GM18511 (cell line): ENCODE measurements around the gene FILIP1L.

Experiments
- ATAC-seq: cut with Tn5 transposase; IDR thresholded peaks from one replicate; pipeline ENCODE4 v1.9.1; 2021; ENCODE audit warnings: mild to moderate bottlenecking, moderate library complexity; ENCODE audit not compliant: unreplicated experiment

Gene FILIP1L

DNA sequence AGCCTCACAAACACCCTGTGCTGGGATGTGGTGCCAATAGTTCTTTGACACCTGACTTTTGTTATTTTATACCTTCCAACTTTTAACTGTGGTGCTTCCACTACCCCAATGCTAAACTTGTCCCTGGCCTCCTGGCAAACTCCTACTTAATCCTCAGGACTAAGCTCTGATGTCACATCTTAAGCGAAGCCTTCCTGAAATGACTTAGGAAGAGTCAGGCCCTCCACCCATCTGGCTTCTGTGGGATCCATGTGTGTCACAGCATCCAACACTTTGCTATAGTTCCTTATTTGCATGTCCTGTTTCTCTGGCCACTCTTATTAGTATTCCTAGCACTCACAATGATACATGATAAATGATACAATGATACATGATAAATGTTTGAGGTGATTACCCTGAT is 133.2 kb downstream of the FILIP1L start:
- no peak for ATAC-seq

DNA sequence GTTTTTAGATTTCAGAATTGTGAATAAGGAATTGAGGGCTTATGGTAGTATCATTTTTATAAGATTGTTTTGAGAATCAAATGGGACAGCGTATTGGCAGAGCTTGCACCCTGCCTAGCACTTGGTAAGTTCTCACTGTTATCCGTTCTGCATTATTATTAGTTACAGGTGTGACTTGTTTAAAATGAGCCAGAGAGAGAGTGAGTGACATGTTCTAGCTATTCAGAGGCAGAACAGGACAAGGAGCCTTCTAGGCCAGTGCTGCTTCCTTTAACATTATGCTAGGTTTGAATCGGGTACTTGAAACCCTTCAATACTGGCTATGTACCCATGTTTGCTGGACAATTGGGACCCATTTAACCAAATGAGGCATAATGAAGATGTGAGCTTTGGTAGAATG is 133.7 kb downstream of the FILIP1L start:
- no peak for ATAC-seq

DNA sequence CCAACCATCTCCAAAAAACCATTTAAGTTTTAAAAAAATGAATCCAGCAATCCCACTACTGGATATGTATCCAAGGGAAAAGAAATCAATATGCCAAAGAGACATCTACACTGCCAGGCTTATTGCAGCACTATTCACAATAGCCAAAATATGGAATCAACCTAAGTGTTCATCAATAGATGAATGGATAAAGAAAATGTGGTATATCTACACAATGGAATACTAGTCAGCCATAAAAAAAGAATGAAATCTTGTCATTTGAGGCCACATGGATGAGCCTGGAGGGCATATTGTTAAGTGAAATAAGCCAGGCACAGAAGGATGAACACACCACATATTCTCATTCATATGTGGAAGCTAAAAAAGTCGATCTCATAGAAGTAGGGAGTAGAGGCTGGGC is 136.1 kb downstream of the FILIP1L start:
- no peak for ATAC-seq

DNA sequence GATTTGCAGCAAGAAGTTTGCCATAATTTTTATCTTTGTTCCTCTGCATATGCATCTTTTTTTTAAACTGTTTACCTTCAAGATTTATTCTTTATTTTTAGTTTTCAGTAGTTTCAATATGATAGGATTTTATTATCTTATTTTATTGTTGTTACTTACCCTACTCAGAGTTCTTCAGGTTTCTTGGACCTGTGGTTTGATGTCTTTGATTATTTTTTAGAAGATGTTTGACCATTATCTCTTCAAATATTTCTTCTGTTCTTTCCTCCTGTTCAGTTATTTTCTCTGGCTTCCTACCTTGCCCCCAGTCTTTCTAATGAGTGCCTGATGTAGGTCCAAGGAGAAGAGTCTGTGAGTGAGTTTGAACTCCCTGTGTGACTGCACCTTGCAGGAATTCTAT is 137.7 kb downstream of the FILIP1L start:
- no peak for ATAC-seq

DNA sequence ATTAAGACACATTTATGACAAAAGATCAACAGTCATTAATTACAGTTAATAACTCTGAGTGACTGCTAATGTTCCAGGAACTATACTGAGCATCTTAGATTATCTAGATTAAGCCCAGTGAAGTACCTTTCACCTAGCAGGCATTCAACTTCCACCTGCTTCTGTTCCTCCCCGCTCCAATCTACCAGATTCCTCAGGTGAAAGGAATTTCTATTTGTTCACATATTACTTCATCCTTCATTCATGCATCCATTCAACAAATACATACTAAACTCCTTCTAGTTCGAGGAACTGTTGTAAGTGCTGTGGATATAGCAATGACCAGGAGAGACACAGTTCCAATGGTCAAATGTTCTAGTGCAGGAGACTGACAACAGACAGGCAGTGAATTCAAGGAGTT is 139.3 kb downstream of the FILIP1L start:
- ATAC-seq: no peak

DNA sequence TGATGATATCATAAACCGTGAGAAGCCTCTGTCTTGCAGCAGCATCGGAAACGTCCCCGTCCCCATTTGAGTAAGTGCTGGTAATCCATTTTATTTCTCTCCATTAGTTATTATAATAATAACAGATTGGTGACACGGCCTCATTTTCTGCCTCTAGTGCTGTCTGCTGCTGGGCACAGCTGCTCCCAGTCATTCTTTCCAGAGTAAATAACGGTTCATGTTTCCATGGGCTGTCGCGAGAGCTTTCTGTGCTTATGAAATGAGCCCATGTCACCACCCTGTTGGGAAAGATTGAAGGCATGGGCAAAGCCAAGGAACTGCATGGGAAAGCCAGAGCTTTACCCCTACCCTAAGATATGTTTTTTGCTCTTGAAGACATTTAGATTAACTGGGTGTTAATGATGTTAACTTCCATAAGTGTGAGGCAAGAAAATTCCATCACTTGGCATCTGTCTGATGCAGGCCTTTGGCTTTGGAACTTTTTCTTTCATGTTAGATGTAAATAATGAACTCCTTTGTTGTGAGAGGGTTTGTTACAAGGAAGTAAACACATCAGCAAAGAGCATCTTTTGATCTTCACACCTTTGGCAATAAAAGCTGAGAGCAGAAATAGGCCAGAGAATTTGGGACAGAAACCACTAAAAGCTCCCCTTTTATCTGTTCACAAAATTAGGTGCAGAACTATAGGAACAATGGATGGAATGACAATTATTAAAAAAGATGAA is 141.8 kb downstream of the FILIP1L start:
- no peak for ATAC-seq

DNA sequence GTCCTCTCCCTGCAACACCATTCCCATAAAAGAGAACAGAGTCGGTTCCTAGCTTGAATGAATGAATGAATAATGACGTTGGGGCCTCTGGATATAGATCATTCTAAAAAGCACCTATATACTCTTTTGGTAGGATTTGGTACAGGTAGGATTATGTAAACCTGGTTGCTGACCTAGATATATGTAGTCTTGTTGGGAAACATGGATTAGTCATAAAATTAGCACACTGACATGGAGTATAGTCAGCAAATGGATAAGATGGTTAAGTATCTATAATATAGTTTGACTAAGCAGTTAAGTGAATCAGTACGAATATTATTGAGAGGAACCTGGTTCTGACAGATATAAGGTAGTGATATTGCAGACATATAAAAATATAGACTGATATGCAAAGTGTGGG is 142.5 kb downstream of the FILIP1L start:
- ATAC-seq: no peak

DNA sequence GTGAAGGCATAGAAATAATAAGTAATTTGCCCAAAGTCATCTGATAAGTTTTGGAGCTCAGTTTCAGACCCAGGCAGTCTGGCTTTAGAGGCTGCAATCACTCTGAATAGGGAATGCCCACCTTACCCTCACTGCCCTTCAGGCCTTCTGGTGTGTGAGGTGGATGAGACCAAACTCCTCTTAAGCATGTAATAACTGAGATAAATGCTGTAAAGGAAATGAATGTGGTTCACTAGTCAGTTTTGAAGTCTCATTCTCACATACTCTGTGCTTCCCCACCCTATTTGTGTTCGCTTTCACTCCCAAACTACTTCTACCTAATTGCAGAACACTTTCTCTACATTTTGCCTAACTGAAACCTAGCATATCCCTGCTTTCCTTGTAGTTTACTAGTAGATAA is 144.1 kb downstream of the FILIP1L start:
- ATAC-seq: peak; percentile 94

DNA sequence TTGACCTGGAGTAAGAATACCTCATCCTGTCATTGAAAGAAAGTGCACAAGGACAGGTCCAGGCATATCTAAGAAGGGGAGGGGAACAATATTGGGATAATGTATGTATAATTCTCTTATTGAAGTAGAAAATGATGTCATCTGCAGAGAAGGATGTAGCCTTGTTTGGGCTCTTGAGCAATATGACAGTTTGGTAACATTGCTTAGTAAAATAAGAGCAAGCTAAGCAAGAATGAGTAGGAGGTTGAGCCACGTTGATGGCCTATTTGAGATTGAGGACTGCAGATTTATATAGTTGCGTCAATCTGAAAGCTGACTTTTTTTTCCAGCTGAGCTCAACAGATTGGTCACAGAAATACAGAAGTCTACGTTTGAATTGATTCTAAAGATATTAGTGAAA is 145.2 kb downstream of the FILIP1L start:
- no peak for ATAC-seq

DNA sequence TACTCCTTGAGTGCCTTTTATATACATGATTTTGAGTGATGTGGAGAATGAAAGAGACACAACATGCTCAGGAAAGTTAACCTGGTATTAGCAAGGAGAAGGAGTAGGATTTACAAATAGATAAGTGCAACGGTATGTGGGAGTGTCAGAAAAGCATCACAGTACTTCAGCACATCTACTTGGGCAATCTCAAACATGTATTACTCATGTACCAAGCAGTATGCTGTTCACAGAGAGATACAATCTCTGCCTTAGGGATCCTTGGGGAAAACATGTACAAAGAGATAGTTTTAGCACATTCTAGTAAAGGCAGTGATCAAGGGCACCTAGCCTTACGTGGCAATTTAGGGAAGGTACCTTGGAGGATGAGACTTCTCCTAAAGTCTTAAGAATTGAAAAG is 146.5 kb downstream of the FILIP1L start:
- no peak for ATAC-seq

DNA sequence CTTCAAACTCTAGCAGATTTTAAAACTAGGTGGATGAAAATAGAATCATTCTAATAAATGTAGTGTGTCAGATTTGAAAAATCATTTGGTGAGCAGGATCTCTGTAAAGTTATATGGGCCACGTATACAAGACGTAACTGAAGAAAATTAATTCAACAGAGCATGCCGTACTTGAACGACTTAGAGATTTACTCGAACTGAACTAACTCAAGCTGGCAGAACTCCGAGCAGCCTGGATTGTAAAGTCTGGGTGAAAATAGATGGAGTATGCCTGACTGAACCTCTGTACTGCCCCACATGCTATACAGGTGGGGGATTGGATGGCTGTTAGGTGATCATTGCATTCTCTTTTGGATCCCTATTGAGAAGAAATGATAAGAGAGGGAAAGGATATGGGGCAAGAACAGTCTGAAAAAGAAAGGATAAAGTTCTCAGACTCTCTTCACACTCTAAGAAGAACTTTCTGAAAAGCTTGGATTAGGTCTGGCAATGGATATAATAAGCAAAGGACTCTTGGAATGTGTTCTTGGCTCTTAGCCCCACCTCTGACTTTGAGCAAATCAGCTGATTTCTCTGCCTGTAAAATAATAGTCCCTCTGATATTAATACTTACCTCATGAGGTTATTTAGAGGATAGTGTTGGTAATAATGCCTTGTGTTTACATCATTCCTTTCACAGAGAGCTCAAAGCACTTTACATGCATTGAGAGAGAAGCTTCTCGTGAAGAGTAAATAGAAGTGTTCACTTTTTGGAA is 147.5 kb downstream of the FILIP1L start:
- ATAC-seq: no peak

DNA sequence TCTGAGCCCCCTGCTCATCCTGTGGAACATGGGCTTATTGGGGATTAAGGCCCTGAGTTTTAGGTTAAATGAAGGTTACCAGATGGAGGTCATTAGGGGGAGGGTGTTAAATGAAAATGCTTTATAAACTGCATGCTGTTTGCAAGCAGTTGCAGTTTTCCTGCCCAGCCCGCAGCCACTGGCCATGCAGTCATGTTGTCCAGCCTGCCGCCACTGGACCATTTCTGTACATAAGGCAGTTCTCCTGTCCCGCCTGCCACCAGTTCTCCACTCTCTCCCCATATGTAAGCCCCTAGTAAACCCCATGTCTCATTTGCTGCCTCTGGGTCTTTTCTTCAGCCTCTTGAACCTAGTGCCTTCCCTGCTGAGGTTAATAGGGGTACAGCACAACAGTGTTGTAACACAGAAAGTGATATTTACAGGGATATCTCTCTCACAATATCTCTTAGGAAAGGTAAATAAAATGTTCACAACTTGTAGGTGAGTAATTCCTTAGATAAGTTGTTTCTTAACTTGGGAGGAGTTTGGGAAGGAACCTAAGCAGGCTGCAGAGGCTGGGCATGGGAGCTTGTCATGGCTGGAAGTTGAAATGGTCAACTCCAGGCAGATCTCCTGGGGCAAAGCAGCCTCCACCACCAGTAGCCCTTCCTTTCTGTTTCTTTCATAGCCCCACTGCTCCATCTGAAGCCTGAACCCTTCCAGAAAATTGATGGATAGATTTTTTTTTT is 148.5 kb downstream of the FILIP1L start:
- ATAC-seq: no peak

DNA sequence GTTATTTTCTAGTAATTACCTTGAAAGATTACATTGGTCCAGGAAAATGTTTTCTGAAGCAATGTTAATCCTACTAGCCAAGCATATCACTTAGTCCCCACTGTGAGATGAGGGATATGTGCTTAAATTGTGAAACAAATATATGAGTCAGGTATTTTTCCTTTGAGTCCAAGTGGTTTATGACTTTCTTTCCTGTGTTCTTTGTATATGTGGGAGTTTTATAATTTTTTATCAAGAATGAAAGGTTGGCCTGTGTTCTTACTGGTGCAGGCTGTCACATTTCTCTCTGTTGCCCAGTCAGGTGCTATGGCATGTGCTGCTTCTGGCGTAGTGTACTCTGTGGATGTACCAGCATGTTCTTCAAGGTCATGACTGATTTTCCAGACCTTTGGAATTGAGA is 149.2 kb downstream of the FILIP1L start:
- no peak for ATAC-seq

DNA sequence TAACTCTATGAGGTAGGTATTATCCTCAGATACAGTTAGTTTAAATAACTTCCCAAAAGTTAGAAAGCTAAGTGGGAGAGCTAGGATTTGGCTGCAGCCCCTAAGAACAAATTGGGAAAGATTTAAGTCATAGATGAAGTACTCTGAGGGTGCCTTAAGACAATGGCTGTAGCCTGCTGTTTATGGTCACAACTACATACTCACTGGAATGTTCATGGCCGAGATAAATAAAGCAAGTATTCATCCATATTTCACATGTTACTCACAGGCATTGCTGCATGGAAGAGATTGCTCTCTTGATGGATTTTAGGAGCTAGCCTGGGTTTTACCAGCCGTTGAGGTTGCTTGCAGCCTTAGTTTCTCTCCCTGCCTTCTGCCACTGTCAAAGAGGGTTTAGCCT is 151.6 kb downstream of the FILIP1L start:
- ATAC-seq: no peak

DNA sequence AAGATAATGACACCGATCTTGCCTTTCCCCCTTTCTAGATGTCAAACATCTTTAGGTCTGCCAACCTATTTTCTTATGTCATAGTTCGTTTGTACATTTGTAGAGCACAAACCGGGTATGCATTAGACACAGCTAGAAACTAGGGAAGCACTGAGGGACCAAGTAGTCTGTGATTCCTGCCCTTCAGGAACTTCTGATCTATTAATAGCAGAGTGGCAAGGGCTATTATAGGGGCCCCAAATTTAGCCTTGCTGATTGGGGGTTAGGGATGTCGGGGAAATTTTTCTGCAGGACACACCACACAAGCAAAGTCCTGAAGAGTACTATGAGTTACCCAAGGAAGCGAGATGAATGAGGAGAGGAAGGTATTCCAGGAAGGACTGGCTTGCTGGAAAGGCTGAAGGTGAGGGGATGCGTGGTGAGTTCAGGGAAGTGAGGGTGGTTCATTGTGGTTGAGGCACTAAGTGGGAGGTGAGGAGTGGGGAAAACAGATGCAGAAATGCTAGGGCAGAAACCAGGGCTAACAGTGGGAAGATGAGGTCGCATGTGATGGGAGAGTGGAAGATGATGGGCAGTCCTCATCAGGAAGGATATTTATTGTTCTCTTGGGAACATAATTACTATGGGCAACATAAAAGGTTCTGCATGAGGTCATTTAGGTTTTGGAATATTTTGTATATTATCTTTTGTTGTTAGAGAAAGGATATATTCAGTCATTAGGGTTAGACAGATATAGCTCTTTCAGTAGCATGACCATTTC is 152.4 kb downstream of the FILIP1L start:
- ATAC-seq: no peak

DNA sequence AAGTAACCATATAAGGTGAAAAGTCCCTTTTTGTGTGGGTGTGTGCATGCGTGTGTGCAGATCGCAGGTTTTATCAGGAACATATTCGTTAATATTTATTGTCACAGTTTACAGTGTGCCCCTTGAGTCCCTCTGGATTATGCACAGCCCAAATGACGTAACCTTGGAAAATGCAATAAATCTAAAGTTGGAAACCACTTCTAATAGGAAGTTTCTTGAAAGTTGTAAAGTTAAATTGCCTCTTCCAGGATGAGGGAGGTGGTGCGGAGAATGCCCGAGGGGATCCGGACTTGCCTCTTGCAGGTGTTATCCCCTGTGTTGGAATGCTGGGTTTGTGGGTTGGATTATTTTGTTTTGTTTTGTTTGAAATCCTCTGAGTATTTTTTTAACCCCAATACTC is 153.4 kb downstream of the FILIP1L start:
- ATAC-seq: no peak

DNA sequence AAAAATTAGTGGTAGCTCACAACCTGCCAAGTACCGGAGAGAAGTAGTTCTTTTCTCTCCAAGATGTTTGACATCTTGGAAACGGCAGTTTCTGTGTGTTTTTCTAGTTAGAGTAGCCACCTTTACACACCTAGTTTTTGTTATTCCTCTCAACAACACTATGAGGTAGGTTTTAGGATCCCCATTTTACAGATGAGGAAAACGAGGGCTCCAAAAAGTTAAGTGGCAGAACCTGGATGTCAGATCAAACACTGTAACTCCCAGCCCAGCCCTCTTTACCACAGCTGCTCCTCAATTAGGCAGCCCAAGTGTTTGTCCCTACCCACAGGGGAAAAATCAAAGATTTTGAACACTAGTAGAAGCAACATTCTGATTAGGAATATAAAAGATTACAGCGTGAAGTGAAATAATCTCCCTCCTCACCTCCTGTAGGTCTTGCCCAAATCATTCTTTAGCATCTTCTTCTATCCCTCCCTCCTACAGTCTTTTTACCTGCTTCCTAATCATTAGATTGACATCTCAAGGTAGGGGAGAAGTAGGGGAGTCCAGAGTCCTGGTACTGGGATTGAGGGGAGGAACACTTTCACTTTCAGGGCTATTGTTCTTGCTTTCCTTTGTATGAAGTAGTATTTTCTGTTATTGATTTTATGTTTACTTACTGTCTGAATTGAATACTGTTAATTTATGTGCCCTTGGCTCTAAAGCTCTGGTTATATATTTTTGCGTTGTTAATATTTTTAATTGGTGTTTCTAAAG is 154.0 kb downstream of the FILIP1L start:
- ATAC-seq: no peak

DNA sequence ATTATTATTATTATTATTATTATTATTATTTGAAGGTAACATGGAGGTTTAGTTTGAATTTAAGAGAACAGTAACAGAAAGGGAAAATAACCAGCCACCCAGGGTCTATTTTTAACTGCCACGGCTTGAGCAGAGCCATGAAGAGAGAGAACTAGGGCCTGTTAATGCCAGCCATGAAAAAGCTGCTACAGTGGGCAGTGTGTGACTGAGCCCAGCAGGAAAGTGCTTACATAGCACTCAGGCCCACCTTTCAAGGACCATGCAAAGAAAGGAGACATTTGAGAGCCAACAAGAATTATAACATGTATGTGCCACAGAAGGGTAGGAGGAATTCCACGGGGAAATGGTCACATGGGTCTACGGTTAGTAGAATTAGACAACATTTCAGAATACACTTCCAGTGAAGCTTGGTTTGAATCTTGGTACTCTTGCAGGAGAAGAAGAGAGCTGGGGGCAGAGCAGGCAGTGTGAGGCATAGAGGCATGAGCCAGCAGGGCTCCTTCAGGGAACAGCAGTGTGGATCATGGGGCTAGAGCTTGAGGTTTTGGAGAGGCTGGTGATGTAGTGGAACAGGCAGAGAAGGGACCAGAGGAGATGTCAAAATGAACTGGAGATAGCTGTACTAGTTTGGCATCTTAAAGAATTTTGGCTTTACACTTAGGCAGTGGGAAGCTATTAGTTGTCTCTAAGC is 155.9 kb downstream of the FILIP1L start:
- no peak for ATAC-seq

DNA sequence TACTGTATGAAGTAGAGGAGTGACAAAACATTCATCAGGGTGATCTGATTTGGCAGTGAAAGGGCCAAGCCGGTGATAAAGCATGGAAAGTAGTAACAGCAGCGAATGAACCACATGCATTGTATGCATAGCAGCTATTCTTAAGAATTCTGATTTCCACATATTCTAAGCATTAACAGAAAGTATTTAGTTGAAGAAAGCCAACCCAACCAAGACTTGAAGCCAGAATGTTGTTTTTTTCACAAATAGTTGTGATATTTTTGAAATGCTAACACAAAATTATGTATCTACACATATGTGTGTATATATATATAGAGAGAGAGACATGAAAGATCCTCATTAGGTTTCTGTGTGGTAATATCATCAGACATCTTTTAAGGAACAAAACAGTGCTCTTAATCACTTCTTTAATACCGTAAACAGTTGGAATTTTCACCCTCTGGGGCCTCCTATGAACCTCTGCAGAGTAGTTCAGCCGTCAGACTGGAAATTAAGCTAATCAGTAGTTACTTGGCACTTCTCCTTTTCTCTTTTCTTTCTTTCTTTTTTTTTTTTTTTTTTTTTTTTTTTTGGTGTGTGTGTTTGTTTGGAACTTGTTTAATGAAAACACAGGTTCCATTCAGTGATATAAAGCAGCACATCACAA is 157.0 kb downstream of the FILIP1L start:
- no peak for ATAC-seq
